Lower lobe of right lung (tissue), 2 donors: Measurements from ENCODE around the gene TMEM233. TPM values are rescaled to one million over a fixed set of nuclear protein-coding genes. Genes with fewer than 3 reads are reported as not detected.

ENCODE experiments used
- ATAC-seq, 2 donors: fragments of 200-7000 bp; cut with Tn5 transposase; one replicate each; pipeline ENCODE4 v1.9.1; 2020 to 2022; ENCODE audit warnings: mild to moderate bottlenecking in 2 of 2, moderate library complexity in 2 of 2
- DNase-seq: peaks from one replicate; pipeline ENCODE4 v3.0.0-alpha.2; 2020
- H3K27ac ChIP-seq: fragments of 200-600 bp; one replicate; pipeline ENCODE4 v1.8.0; 2022
- H3K27me3 ChIP-seq: fragments of 200-600 bp; one replicate; pipeline ENCODE4 v1.8.0; 2022; ENCODE audit warnings: low read depth
- H3K36me3 ChIP-seq: fragments of 200-600 bp; one replicate; pipeline ENCODE4 v1.8.0; 2022; ENCODE audit warnings: mild to moderate bottlenecking
- H3K4me1 ChIP-seq: fragments of 200-600 bp; one replicate; pipeline ENCODE4 v1.8.0; 2022
- H3K4me3 ChIP-seq: fragments of 200-600 bp; one replicate; pipeline ENCODE4 v1.8.0; 2022; ENCODE audit warnings: mild to moderate bottlenecking
- H3K9me3 ChIP-seq: fragments of 200-600 bp; one replicate; pipeline ENCODE4 v1.8.0; 2022
- CTCF ChIP-seq: fragments of 200-600 bp; IDR thresholded peaks from one replicate; pipeline ENCODE4 v1.8.0; 2022; ENCODE audit warnings: antibody characterized with exemption, mild to moderate bottlenecking
- intact Hi-C: fragments of 100-400 bp; cut with DNase I; formaldehyde crosslinking; loops from one replicate; pipeline ENCODE4 v1.11.0; 2022
- total RNA-seq: library from RNA; stranded (reverse); fragmentation: NEBNext Ultra II Directional; extraction: Animal tissue kit (Norgen Biotek cat#: 25700); gene quantifications from one replicate; pipeline ENCODE4 v1.2.1, GENCODE V29; 2021
- donor health status: DM: no; HTN: yes; CAD: no; lungs with severe emphysema.

Gene TMEM233
- total RNA-seq, 1 donor from 2014 or later = 0.47 TPM

DNA sequence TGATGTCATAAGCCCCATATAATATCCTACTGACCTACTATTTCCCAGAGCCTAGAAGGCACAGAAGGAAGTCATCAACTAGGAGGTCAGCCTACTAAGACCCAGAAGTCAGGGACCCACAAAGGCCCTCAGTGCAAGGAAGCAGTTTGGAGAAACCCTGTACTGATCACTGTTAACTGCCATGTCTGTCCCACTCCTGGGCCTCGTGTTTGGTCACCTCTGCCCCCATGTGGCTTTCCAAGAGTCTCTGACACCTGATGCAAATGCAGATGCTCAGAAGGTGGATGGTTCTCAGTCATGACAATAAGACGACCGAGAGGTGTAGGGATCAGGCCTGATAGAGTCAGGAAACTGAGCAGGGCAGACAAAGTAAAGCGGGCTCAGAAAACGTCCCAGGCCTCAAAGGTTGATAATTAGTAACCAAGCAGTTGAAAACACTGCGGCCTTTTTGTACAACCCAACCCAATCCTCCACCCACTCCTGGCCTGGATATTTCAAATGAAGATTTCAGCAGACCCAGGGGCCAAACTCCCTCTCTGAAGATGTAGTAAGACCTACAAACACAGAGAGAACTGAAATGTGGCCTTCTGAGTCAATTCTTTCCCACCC is 97.7 kb downstream of the TMEM233 start:
- Histone ChIP-seq H3K27ac (no peak overlapping the region), H3K9me3 (no peaks in the 10 kb centered on the region), H3K4me3 (no peak overlapping the region), H3K27me3 (no peaks in the 10 kb centered on the region), H3K36me3 (no peaks in the 10 kb centered on the region), H3K4me1 (peaks cover 29% of the 10 kb centered on the region)
- no peak for TF ChIP-seq CTCF
- intact Hi-C loops = no loop called here
- no peak for ATAC-seq
- DNase-seq = no peak

GRCh38 chr12:119692410-119692809 is 98.8 kb downstream of the TMEM233 start:
- peak overlapping the region; percentile 34 for H3K27ac ChIP-seq
- no peak for TF ChIP-seq CTCF
- ATAC-seq (no peak), DNase-seq (no peak)
- H3K4me1 ChIP-seq = peaks cover 29% of the 10 kb centered on the region
- intact Hi-C loops = no loop called here
- no peaks in the 10 kb centered on the region for H3K27me3 ChIP-seq
- H3K36me3 ChIP-seq = peaks cover 7% of the 10 kb centered on the region
- no peaks in the 10 kb centered on the region for H3K9me3 ChIP-seq
- H3K4me3 ChIP-seq = no peak overlapping the region

Other genes starting within 250 kb of the TMEM233 start
- gene PRKAB1, start 74.4 kb downstream of the TMEM233 start, total RNA-seq = 45.6 TPM